KG1 (cell line): Measurements from ENCODE around the gene C1orf94.
"Not testable (repeated sequence)": the region's sequence is repeated elsewhere in the genome, so short reads cannot be mapped to it uniquely, and the experiment has no call there.

Experiments
- DNase-seq: peaks from one replicate; lab custom pipeline; 2025; lab: John Stamatoyannopoulos, UW

The C1orf94 gene

DNA sequence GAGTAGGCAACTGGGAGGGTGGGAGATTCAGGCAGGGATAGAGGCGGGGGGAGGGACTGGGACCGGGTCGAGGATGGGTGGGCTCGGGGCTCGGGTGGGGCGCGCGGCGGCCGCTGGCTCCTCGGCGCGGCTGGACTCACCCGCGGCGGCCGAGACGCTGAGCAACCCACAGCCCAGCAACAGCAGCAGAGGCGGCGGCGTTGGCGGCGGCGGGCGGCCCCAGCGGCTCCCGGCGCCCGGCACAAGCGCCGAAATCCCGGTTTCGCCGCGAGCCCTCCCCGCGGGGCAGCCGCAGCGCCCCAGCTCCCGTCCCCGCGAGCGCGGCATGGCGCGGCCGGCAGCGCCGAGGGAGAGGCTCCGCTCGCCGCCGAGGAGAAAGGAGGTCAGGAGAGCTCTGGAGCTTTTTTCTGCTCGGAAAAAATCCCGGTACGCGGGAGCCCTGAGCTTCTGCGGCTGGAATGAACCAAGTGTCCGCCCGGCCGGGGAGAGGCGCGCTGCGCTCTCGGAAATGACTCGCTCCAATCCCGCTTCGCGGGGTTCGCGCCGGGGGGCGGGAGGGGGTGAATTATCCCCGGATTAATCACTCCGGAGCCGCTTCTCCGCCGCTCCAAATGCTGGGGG is 11.8 kb upstream of the C1orf94 start, which contains the start of gene CSMD2:
TSS of gene CSMD2 (minus strand) at position 460 of the 621 bp plus-strand sequence. CDS start at position 327, 133 bp downstream.
- DNase-seq: no peak

DNA sequence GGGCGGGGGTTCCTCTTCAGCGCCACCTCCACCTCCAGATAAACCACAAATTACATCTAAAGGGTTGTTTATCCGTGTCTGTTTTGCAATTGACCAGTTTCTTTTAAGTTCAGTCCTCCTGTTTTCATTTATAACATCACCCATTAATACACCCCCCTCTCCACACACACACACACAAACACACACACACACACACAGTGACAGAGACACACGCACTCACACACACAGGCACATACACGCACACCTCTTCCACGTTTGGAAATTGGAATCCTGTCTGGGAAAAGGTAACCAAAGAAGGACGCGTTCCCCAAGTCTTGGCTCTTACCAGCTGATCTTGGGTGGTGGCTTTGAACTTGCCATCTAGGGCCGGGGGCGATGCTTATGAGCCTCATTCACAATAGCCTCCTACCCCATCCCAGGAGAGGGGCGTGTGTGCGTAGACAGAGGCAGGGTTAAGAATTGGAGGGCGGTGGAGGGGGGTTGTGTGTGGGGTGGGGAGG is 11.2 kb upstream of the C1orf94 start:
- DNase-seq: no peak

DNA sequence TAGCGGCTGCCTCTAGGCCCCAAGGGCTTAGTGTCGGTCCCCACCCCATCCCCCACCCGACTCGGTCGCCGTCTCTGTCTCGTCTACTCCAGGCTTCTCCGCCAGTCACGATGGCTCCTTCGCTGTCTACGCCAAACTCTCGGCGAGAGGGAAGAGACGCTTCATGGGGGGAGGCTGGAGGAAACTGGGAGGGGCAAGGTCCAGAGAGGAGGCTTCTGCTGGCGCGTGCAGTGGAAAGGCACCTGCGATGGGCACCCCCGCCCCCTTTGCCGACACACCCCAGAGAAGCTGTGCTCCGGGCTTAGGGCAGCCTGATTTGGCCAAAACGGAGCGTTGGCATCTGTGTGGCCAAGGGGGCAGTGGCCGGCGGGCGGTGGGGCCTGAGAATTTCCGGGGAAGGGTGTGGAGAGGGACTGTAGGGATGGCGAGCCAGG is 10.5 kb upstream of the C1orf94 start:
- no peak for DNase-seq

DNA sequence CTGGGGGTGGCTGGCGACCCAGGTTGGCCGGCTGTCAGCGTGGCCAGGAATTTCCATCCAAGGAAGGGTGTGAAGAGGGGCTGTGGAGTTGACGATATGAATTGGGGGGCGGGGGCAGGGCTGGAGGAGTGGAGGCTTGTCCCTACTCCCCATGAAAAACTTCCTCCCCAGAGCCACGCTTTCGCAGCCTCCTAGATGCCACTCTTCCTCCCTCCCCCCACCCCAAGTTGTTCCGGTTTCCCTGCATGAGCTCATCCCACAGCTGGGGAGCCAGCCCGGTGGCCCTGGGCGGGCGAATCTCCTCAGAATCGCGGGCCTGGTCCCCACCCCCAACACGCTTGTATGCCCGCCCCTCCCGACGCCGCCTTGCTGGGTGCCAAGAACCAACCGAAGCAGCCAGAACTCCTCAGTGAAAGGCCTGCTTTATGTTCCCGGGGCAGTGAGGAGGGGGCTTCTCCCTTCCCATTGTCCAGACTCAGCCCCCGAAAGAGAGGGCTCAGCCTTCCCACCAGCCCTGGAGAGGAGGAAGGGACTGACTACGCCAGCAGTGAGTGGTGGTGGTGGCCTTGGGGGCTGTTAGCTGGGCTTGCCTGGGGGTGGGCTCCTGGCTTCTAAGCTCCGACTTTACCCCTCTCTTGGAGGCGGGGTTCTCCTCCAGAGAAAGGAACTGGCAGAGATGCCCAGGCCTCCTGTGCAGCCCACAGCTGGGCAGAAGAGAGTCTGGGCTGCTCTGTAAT is 9.9 kb upstream of the C1orf94 start:
- no peak for DNase-seq

DNA sequence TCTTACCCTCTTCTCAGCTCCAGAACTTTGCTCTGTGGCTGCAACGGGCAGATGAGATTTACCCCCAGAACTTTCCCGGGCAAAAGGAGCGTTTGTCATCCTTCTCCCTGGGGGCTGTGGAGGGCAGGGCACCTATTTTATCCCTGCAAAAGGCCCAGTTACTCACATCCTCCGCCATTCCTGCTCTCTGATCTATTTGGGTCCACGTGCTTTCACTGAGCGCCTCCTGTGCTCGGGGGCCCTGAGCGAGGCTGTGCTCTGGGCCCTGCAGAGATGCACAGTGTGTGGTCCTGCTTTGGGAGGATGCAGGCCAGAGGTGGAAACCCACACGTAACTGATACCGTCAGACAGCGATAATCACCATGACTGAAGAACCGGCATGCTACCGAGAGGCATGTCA is 9.3 kb upstream of the C1orf94 start:
- no peak for DNase-seq

DNA sequence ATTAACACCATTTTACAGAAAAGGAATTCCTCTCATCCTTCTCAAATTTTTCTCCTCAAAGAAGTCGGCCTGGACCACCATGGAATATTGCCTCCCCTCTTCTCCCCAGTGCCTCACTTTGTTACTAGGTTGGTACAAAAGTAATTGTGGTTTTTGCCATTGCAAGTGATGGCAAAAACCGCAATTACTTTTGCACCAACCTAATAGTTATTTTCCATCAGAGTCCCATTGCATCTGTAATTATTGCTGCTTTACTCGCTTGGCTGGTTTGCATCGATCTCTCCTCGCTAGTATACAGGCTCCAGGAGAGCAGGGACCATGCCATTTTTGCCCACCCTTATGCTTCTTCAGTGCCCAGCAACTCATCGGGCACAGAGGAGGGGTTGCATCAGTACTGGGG is 963 bp upstream of the C1orf94 start:
- DNase-seq: no peak

DNA sequence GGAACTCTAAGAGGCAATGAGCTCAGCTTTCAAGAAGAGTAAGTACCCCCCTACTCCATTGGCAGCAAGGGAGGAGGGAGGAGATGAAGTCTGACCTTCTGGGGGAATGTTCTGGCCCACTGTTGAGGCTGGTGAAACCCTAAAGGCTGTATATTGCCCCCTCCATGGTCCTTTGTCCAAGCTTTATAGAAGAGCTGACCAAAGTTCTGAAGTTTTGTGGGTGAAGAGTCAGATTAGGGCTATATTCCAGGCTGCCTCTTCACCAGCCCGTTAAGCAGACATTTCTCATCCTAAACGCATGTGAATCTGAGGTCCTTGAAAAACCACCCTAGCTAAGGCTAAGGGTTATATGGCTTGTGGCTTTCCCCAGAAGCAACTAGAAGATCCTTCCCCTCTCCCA is 1.4 kb downstream of the C1orf94 start:
- DNase-seq: no peak

DNA sequence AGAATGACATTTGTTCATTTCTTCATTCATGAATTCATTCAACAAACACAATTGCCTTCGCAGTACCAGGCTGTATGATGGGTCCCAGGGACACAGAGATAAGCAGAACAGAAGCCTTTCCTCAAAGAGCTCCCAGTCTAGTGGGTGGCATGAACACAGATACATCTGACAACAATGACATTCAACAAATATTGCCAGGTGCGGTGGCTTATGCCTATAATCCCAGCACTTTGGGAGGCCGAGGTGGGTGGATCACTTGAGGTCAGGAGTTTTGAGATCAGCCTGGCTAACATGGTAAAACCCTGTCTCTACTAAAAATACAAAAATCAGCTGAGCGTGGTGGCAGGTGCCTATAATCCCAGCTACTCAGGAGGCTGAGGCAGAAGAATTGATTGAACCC is 6.7 kb downstream of the C1orf94 start:
- DNase-seq: not testable (repeated sequence)

DNA sequence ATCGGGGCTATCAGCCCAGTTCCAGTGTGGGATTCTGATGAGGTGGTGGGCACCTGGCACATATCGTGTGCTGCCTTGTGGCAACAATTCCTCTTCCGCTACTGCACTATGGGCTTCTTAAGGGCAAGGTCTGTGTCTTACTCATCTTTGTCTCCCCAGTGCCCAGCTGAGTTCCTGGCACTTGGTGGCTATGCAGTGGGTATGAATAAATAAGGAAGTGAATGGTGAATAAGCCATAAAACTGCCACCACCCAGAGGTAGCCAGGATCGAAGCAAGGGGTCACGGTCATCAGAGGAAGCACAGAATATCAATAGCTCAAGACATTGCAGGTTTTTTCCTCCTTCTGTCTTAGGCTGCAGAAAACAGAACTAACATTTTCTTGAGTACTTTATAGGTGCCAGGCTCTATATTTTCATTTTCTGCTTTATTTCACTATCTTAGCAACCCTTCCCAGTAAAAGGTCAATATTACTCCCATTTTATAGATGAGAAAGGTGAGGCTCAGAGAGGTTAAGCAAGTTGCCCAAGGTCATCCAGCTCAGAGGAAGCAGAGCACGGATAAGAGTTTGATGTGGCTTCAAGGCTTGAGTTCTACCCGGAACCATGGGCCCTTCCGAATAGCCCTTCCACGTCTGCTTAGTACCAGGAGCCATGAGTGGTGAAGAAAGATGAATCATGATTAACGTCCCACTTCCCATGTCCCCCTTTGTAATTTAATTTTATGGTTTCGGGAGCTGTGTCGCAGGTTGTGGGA is 10.2 kb downstream of the C1orf94 start:
- DNase-seq: no peak

DNA sequence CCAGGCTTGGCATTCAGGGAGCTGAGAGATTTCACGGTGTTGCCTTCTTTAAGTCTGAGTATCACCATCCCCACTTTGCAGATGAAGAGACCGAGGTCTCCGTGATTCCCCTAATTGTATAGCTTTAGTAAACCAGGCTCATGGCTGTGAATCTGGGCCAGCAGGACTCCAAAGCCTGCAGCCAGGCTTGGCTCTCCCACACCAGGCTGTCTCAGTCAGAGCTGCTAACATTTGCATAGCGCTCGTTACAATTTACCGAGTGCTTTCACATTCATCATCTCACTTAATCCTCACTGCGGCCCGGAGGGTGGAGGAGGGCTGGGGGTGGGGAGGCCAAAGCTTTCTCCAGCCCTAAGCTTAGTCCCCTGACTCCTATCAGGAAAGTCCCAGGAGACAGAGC is 11.7 kb downstream of the C1orf94 start:
- DNase-seq: no peak

DNA sequence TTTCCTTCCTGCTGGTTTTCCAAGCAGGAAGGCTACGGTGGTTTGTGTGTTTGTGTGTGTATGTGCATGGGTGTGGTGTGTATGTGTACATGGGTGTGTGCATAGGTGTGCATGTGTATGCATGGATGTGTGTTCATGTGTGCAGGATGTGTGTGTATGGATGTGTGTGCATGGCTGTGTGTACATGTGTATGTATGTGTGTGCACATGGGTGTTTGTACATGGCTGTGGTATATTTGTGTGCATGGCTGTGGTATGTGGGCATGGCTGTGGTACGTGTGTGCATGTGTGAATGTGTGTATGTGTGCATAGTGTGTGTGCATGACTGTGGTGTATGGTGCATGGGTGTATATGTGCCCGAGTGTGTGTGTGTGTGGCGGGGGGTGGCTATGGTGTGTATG is 12.3 kb downstream of the C1orf94 start:
- no peak for DNase-seq

DNA sequence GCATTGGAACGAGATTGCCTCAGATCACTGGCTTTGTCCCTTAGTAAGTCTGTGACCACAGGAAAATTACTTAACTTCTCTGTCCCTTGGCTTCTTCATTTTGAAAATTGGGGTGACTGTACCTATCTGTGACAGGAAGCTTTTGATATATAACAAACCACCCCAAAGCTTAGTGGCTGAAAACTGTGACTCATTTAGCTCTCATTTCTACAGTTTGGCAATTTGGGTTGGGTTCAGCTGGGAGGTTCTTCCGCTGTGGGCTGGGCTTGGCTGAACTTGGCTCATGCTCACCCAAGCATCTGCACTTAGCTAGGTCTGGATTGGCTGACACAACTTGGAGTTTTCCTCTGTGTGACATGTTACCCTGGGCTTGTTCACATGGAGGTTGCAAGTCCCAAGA is 14.0 kb downstream of the C1orf94 start:
- no peak for DNase-seq

DNA sequence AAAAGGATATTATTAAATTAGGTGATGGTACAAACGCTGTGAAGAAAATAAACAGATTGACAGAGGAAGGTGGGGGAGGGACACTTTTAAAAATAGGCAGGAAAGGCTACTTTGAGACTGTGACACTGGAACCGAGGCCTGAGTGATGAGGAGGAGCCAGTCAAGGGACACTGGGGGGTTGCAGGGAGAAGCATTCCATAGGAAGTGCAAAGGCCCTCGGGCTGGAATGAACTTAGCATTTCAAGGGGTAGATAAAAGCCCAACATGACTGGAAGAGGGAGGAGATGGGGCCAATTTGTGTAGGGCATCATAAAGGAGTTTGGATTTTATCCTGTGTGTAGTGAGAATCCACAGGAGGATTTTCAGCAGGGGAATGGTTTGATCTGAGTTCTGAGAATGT is 15.9 kb downstream of the C1orf94 start:
- no peak for DNase-seq

DNA sequence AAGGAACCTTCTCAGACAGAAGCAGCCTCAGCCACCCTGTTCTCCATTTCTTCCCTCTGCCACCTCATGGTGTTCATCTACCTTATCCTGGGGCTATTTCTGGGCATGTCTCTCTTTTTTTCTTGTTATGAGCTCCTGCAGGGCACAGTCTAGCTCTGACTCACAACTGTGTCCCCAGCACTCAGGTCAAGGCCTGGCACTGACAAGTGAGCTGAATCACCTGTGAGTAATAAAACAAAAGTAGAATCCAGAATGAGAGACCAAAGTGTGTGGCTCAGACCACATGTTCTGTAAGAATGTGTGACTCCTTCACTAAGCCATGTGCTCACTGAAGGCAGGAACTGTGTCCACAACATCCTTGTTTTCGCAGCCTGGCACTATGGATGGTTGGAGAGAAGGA is 23.2 kb downstream of the C1orf94 start:
- no peak for DNase-seq

DNA sequence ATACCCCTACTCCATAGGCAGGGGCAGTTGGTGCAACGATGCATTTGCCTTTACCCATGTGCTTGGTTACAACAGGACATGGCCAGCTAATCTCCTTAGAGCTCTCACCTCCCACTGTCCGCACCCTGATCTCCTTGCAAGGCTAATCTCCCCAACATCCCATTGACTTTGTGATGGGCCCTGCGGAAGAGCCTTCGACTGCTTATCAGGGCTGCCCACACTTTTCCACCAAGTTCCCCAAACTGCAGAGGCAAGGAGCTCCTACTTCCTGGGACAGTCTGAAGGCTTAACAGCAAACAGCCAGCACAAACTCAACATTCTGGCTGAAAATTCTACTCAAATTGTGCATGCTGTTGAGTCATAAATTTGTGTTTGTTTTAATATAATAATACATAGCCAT is 36.0 kb downstream of the C1orf94 start:
- DNase-seq: no peak

DNA sequence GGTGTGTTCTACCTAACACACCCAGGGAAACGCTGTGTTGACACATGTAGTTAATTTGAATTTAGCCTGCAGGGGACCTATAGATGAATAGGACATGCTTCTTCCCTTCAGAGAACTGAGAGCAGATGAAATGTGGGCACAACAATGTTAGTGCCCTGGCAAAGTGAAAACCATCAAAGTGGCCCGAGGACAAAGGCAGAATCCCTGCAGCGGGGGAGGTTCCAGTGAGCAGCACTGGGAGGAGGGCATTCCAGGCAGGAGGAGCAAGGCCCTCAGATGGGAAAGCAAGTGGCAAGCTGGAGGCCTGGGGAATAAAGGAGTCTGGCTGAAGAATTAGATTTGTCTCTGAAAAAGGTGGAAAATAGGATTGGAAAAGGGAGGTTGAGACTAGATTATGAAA is 37.2 kb downstream of the C1orf94 start:
- no peak for DNase-seq

DNA sequence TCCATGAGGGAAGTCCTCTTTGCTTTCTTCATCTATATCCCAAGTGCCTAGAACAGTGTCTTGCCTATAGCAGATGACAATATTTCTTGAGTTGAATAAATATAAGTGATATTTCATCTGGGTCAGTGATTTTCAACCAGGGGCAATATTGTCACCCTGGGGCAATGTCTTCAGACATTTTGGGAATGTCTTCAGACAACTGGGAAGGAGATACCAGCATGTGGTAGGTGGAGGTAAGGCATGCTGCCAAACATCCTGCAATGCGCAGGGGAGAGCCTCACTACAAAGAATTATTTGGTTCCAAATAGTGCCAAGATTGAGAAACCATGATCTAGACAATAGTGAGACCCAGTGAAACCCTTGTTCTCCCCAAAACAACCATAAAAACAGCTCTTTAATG is 54.7 kb downstream of the C1orf94 start:
- no peak for DNase-seq

DNA sequence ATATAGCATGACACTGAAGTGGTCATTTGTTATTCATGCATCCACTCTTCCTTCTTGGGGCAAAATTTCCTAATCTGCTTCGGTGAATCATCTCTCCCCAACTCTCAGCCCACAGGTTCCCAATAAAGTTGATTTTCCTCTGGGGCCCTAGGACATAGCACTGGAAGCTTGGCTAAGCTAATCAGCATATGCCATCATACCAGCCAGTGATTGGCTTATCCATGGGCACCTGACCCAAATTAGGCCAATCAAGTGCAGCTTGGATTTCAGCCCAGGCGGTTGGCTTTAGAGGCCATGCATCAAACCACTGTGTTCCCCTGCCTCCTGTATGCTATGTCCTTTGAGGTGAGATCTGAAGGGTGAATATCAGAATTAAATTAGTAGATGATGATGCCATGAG is 58.9 kb downstream of the C1orf94 start:
- DNase-seq: no peak

DNA sequence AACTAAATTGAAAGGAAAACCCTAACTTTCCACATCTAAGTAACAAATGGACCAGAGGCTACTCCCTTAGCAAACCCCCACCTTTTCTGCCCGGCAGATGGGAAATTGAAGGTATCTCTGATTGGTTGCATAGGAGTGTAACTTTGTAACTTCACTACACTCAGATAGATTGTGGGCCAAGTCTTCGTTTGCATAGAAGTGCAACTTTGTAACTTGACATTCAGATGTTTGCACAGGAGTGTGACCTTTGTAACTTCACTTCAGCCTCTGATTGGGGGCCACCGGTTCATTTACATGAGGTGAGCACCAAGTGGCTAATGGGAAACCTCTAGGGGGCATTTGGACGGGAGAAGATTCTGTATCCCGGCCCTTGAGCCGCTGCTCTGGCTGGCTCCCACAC is 59.4 kb downstream of the C1orf94 start:
- DNase-seq: no peak

DNA sequence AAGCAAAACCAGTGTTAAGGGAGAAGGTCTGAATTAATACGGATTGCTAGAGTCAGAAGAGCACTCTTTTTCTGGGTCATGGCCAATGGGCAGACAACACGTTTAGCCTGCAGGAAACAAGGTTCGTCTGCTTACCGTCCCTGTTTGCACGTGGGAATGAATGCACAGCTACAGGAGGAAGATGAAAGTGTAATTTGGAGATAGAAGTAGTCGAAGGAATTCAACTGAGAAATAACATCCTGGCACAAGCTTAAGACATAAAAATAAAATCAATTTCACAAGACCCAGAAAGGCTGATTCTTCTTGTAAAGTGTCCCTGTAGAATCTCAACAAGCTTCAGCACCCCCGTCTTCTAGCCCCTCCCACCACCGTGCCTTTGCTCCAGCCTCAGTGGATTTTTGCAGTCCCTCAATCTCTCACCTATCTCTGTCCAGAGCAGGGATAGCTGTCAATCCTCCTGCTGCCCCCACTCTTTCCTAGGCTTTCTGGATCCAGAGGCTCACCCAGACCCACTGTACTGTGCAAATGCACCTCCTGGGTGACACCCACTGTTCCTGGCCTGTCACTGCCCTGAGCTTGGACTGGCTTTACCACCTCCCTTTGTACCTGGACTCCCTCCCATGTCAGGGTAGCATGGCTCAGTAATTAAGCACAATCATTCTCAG is 60.6 kb downstream of the C1orf94 start:
- no peak for DNase-seq

DNA sequence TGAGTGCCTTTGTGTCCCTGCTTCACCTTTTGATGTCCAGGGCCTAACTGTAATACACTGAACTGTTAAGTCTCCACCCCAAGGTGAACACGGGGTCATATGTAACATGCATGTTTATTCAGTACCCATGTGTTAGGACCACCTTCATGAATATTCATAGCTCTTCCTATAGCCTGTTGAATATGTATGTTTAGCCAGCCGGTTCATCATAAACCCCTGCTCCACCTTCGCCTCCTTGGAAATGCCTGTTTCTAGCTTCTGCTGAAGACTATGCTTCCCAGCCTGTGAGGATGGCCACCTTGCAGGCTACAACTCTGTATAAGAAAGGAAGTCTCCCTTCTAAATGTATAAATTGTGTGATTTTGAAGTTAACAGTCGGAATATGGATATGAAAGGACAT is 69.3 kb downstream of the C1orf94 start:
- no peak for DNase-seq

DNA sequence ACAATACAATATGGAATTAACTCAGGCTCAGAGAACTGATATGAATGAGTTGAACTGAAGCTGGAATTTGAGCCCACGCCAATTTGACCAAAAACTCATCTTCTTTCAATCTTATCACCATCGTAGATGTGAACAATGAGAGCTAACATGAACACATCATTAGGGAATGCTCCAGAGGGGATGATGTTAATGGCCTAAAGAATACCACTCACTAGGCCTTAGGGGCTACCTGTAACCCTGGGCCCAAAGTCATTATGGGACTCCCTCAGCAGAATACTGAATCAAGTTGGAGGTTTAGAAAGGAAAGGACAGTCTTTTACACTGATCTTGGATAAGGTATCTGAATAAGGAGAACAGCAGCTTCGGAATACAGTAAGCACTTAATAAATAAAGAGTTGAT is 73.6 kb downstream of the C1orf94 start:
- DNase-seq: no peak
